ENCODE measurements around the gene CPNE5. TPM values are rescaled to one million over a fixed set of nuclear protein-coding genes. Genes with fewer than 3 reads are reported as not detected.

Gene CPNE5
- total and polyA plus RNA-seq, 9 of the 15 experiments (the other 6 are each of a cell fraction or from before 2014, with no cell fraction given) = 0.14 to 1.0 (median 0.46) TPM; not detected in 2

- no peak for TF ChIP-seq SMAD1 (IDR thresholded peaks at IDR 0.05; ENCODE audit: low read depth, low read length, partially characterized antibody)
- no peak for TF ChIP-seq ZNF740 (CRISPR knock-in tag; IDR thresholded peaks at IDR 0.05)
- TF ChIP-seq ZNF740 (tag; IDR thresholded peaks at IDR 0.05) = no peak
- TF ChIP-seq AFF1 (IDR thresholded peaks at IDR 0.05; ENCODE audit: low read depth in 1 of 2, partially characterized antibody in 2 of 2) = no peak
- peak; percentile 9; the same call in 1 of the 2 replicates for TF ChIP-seq FOSL1 (tag; conservative IDR thresholded peaks at IDR 0.05)
- TF ChIP-seq RAD21 (CRISPR knock-in tag; conservative IDR thresholded peaks at IDR 0.05 in 1 of 2, IDR thresholded peaks at IDR 0.05 in 1 of 2) = peak in 1 of 2 experiments; percentile 50; a peak in 2 of 4 replicates
- no peak for TF ChIP-seq POLR3A (IDR thresholded peaks at IDR 0.05; ENCODE audit: borderline replicate concordance, extremely low read depth, insufficient read depth, insufficient read length)
- TF ChIP-seq SIRT6 (IDR thresholded peaks at IDR 0.05; ENCODE audit: low read depth, low read length) = no peak
- no peak for TF ChIP-seq KHSRP (IDR thresholded peaks at IDR 0.05)
- 0 out of 2 replicates have a peak, but pooled peaks have one; percentile 2 for TF ChIP-seq ZNF263 (CRISPR knock-in tag; IDR thresholded peaks at IDR 0.05; ENCODE audit: borderline replicate concordance)
- TF ChIP-seq CHD2 (IDR thresholded peaks at IDR 0.05; ENCODE audit: low read depth, low read length) = no peak
- no peak for TF ChIP-seq ZNF224 (CRISPR knock-in tag; IDR thresholded peaks at IDR 0.05)
- TF ChIP-seq ZNF239 (CRISPR knock-in tag; IDR thresholded peaks at IDR 0.05) = no peak
- TF ChIP-seq AFF4 (CRISPR knock-in tag; IDR thresholded peaks at IDR 0.05) = 0 out of 2 replicates have a peak, but pooled peaks have one; percentile 2
- TF ChIP-seq SMARCC2 (IDR thresholded peaks at IDR 0.05; ENCODE audit: low read depth) = no peak
- no peak for TF ChIP-seq SRSF3 (IDR thresholded peaks at IDR 0.05; ENCODE audit: insufficient read depth, low read length)
- peak; percentile 28 for TF ChIP-seq RBM39 (optimal IDR thresholded peaks at IDR 0.05; ENCODE audit: low read depth, low read length)
- TF ChIP-seq POU5F1 (IDR thresholded peaks at IDR 0.05; ENCODE audit: borderline replicate concordance, low read depth, low read length, partially characterized antibody) = no peak
Measured at GRCh38 chr6:36873612-36874442, 34.6 kb upstream of the CPNE5 start (continued).
